H1 (cell line): ENCODE measurements around the gene DIP2B. TPM values are rescaled to one million over a fixed set of nuclear protein-coding genes. Genes with fewer than 3 reads are reported as not detected.

ENCODE experiments used
- CTCF ChIA-PET: fragments of 300-600 bp; sonication (Branson Sonifier 250); formaldehyde crosslinking; loops from one replicate; lab custom pipeline; 2021; ENCODE audit not compliant: partially characterized antibody; lab: Charles Lee
- POLR2A ChIA-PET: fragments of 300-600 bp; sonication (Branson Sonifier 250); formaldehyde crosslinking; loops from one replicate; lab custom pipeline; 2021; ENCODE audit warnings: inconsistent platforms; ENCODE audit not compliant: partially characterized antibody; lab: Charles Lee
- DNase-seq, 2 experiments: peaks; one replicate each; pipeline versions ENCODE4 v3.0.0 to v3.0.0-alpha.2; 2010 to 2022; ENCODE audit warnings: low spot score in 2 of 2, low read depth in 1 of 2, mixed read lengths in 1 of 2
- FAIRE-seq: peaks from 2 replicates; lab custom pipeline; 2011; peaks lifted over from hg19 to GRCh38; lab: Jason Lieb, UNC
- H2AFZ ChIP-seq: 2 replicates; pipeline ENCODE4 v1.8.1; 2012; ENCODE audit warnings: low read length, inconsistent platforms
- H2AK5ac ChIP-seq: 2 replicates; pipeline ENCODE4 v1.6.1; 2013; ENCODE audit warnings: low read depth, low read length
- H2BK120ac ChIP-seq: replicated peaks from 2 replicates; pipeline ENCODE3; 2013; ENCODE audit warnings: low read depth, low read length, inconsistent platforms
- H2BK12ac ChIP-seq: 2 replicates; pipeline ENCODE4 v1.6.1; 2013; ENCODE audit warnings: low read depth, low read length
- H2BK15ac ChIP-seq: 2 replicates; pipeline ENCODE4 v1.6.1; 2013; ENCODE audit warnings: low read length
- H2BK20ac ChIP-seq: 2 replicates; pipeline ENCODE4 v1.6.1; 2013; ENCODE audit warnings: low read length
- H2BK5ac ChIP-seq: 2 replicates; pipeline ENCODE4 v1.6.1; 2013; ENCODE audit warnings: low read depth, low read length
- H3K14ac ChIP-seq: 2 replicates; pipeline ENCODE4 v1.6.1; 2013; ENCODE audit warnings: inconsistent platforms; ENCODE audit not compliant: insufficient read length
- H3K18ac ChIP-seq: 2 replicates; pipeline ENCODE4 v1.6.1; 2013; ENCODE audit warnings: low read length; ENCODE audit errors: extremely low read depth
- H3K23ac ChIP-seq: 2 replicates; pipeline ENCODE4 v1.6.1; 2013; ENCODE audit warnings: inconsistent platforms; ENCODE audit not compliant: insufficient read length
- H3K23me2 ChIP-seq: 2 replicates; pipeline ENCODE4 v1.6.1; 2013; ENCODE audit warnings: low read depth, low read length
- H3K27ac ChIP-seq: 2 replicates; pipeline ENCODE4 v1.6.1; 2011; ENCODE audit warnings: low read depth, low read length, inconsistent platforms
- H3K27me3 ChIP-seq, 4 experiments: replicated peaks in 1 of 4; 1 replicate in 1 of 4; 2 replicates in 3 of 4; pipeline versions ENCODE4 v1.6.1 to v1.8.1; 2011 to 2013; ENCODE audit warnings: low read length in 3 of 4, mild to moderate bottlenecking in 3 of 4, inconsistent platforms in 2 of 4, mixed read lengths in 2 of 4, moderate library complexity in 1 of 4; ENCODE audit not compliant: control insufficient read depth in 3 of 4, insufficient read depth in 3 of 4; ENCODE audit errors: extremely low read depth in 1 of 4
- H3K36me3 ChIP-seq, 4 experiments: 2 replicates each; pipeline versions ENCODE4 v1.6.1 to v1.8.1; 2011 to 2013; ENCODE audit warnings: mild to moderate bottlenecking in 4 of 4, low read length in 3 of 4, moderate library complexity in 2 of 4, control low read depth in 1 of 4, inconsistent platforms in 1 of 4; ENCODE audit not compliant: insufficient read depth in 4 of 4, control insufficient read depth in 2 of 4
- H3K4ac ChIP-seq: replicated peaks from 2 replicates; pipeline ENCODE3; 2013; ENCODE audit warnings: low read length, low read depth, mixed read lengths, inconsistent platforms; ENCODE audit not compliant: insufficient read length
- H3K4me1 ChIP-seq, 4 experiments: replicated peaks in 1 of 4; 1 replicate in 1 of 4; 2 replicates in 3 of 4; pipeline versions ENCODE4 v1.6.1 to v1.8.1; 2011 to 2013; ENCODE audit warnings: low read length in 3 of 4, inconsistent platforms in 2 of 4, mixed read lengths in 1 of 4; ENCODE audit not compliant: insufficient read depth in 4 of 4, control insufficient read depth in 3 of 4
- H3K4me2 ChIP-seq, 2 experiments: 2 replicates each; pipeline versions ENCODE4 v1.6.1 to v1.8.1; 2011 to 2013; ENCODE audit warnings: low read depth in 2 of 2, low read length in 2 of 2, control low read depth in 1 of 2, inconsistent platforms in 1 of 2, mild to moderate bottlenecking in 1 of 2; ENCODE audit not compliant: insufficient read depth in 1 of 2
- H3K4me3 ChIP-seq, 4 experiments: fragments of 200-600, 300-600 bp in 1 of 4; sonication (generic), shearing (Covaris generic), sonication (Bioruptor Twin) in 1 of 4; 2 replicates each; pipeline versions ENCODE4 v1.5.1 to v1.8.1; 2011 to 2016; ENCODE audit warnings: low read length in 4 of 4, low read depth in 3 of 4, control low read depth in 2 of 4, inconsistent platforms in 2 of 4, mild to moderate bottlenecking in 2 of 4, mixed read lengths in 1 of 4, moderate library complexity in 1 of 4; ENCODE audit not compliant: insufficient read depth in 2 of 4; ENCODE audit errors: extremely low read depth in 1 of 4
- H3K56ac ChIP-seq: replicated peaks from 2 replicates; pipeline ENCODE3; 2013; ENCODE audit warnings: low read depth, mild to moderate bottlenecking, mixed read lengths, low read length, inconsistent platforms; ENCODE audit not compliant: insufficient read length
- H3K79me1 ChIP-seq: 2 replicates; pipeline ENCODE4 v1.6.1; 2013; ENCODE audit warnings: low read depth, low read length, control low read depth
- H3K79me2 ChIP-seq, 2 experiments: 2 replicates each; pipeline versions ENCODE4 v1.6.1 to v1.8.1; 2012 to 2013; ENCODE audit warnings: low read length in 2 of 2, mild to moderate bottlenecking in 2 of 2, inconsistent platforms in 1 of 2; ENCODE audit not compliant: insufficient read depth in 2 of 2, control insufficient read depth in 1 of 2
- H3K9ac ChIP-seq, 4 experiments: replicated peaks in 1 of 4; 1 replicate in 1 of 4; 2 replicates in 3 of 4; pipeline versions ENCODE4 v1.6.1 to v1.8.1; 2011 to 2013; ENCODE audit warnings: low read depth in 3 of 4, low read length in 3 of 4, control low read depth in 2 of 4, mild to moderate bottlenecking in 2 of 4, moderate library complexity in 2 of 4, inconsistent platforms in 1 of 4; ENCODE audit errors: extremely low read depth in 1 of 4
- H3K9me3 ChIP-seq, 2 experiments: 2 replicates each; pipeline versions ENCODE4 v1.6.1 to v1.8.1; 2012 to 2013; ENCODE audit warnings: mild to moderate bottlenecking in 2 of 2, moderate library complexity in 2 of 2, control low read depth in 1 of 2, inconsistent platforms in 1 of 2, low read depth in 1 of 2, low read length in 1 of 2, mixed read lengths in 1 of 2; ENCODE audit not compliant: insufficient read depth in 2 of 2
- H4K20me1 ChIP-seq, 2 experiments: replicated peaks in 1 of 2; 2 replicates each; pipeline versions ENCODE3 to v1.8.1; 2011 to 2013; ENCODE audit warnings: inconsistent platforms in 2 of 2, low read length in 2 of 2, mild to moderate bottlenecking in 1 of 2; ENCODE audit not compliant: insufficient read depth in 2 of 2, control insufficient read depth in 1 of 2
- H4K5ac ChIP-seq: 2 replicates; pipeline ENCODE4 v1.6.1; 2013; ENCODE audit warnings: low read length, low read depth, mixed read lengths, inconsistent platforms; ENCODE audit not compliant: insufficient read length
- H4K8ac ChIP-seq: 2 replicates; pipeline ENCODE4 v1.8.0; 2013; ENCODE audit warnings: mild to moderate bottlenecking, moderate library complexity, low read length, inconsistent platforms; ENCODE audit not compliant: insufficient read depth; ENCODE audit errors: extremely low read depth
- H4K91ac ChIP-seq: replicated peaks from 2 replicates; pipeline ENCODE3; 2013; ENCODE audit warnings: low read length, mixed read lengths, inconsistent platforms; ENCODE audit not compliant: insufficient read length
- ASH2L ChIP-seq: fragments of 200-600, 300-600 bp; sonication (generic); IDR thresholded peaks from one replicate; pipeline ENCODE4 v1.7.1; 2017; ENCODE audit warnings: low read length
- CHD1 ChIP-seq: IDR thresholded peaks from 2 replicates; pipeline ENCODE4 v1.6.1; 2012; ENCODE audit warnings: low read depth, low read length, improper control_type of control experiment
- GTF2F1 ChIP-seq: IDR thresholded peaks from 2 replicates; pipeline ENCODE4 v1.6.1; 2012; ENCODE audit warnings: low read depth, low read length, improper control_type of control experiment, borderline replicate concordance
- JUND ChIP-seq: IDR thresholded peaks from 2 replicates; pipeline ENCODE4 v1.6.1; 2011; ENCODE audit warnings: mild to moderate bottlenecking, improper control_type of control experiment, low read length
- RNF2 ChIP-seq: fragments of 200-900, 300-1000 bp; sonication (generic); IDR thresholded peaks from 2 replicates; pipeline ENCODE4 v1.7.1; 2016; ENCODE audit warnings: borderline replicate concordance, low read depth, mild to moderate bottlenecking, antibody characterized with exemption, low read length; ENCODE audit not compliant: poor library complexity, severe bottlenecking; ENCODE audit errors: missing control alignments
- SIRT6 ChIP-seq: IDR thresholded peaks from one replicate; pipeline ENCODE4 v1.7.1; 2012; ENCODE audit warnings: low read length, inconsistent platforms
- SP4 ChIP-seq: IDR thresholded peaks from 2 replicates; pipeline ENCODE4 v1.6.1; 2012; ENCODE audit warnings: low read length, inconsistent platforms
- TAF1 ChIP-seq: IDR thresholded peaks from 2 replicates; pipeline ENCODE4 v1.6.1; 2011; ENCODE audit warnings: mild to moderate bottlenecking, low read depth, low read length
- TBP ChIP-seq: IDR thresholded peaks from 2 replicates; pipeline ENCODE4 v1.6.1; 2011; ENCODE audit warnings: low read depth, low read length, improper control_type of control experiment
- YY1 ChIP-seq: IDR thresholded peaks from 2 replicates; pipeline ENCODE4 v1.6.1; 2011; ENCODE audit warnings: low read depth, mild to moderate bottlenecking, low read length
- ZNF274 ChIP-seq: IDR thresholded peaks from 2 replicates; pipeline ENCODE4 v1.7.0; 2012; ENCODE audit warnings: low read length, borderline replicate concordance; ENCODE audit errors: extremely low read depth
- WGBS, 2 experiments: shearing (Covaris generic) in 1 of 2; methylation state at CpG; one replicate each; pipeline versions ENCODE4 v1.1.6 to v1.1.7; 2013 to 2015; ENCODE audit warnings: low lambda C conversion rate in 2 of 2, mixed read lengths in 2 of 2, inconsistent platforms in 1 of 2, low coverage in 1 of 2, missing lambda C conversion rate in 1 of 2; ENCODE audit not compliant: insufficient replicate concordance in 2 of 2, insufficient coverage in 1 of 2, insufficient read length in 1 of 2; ENCODE audit errors: extremely low coverage in 1 of 2, missing lambda C conversion rate in 1 of 2; 5-methylcytosine and 5-hydroxymethylcytosine counted together
- polyA plus RNA-seq, 7 experiments: library from polyadenylated mRNA; depleted of rRNA in 3 of 7; stranded (reverse) in 5 of 7; unstranded in 2 of 7; fragments of >200 nt in 5 of 7; fragments of 200-250 nt in 2 of 7; gene quantifications; 1 replicate in 5 of 7; 2 replicates in 1 of 7; 4 replicates in 1 of 7; pipeline versions ENCODE4 v1.2.1 to v1.2.3, GENCODE V29; 2011 to 2013; ENCODE audit warnings: missing spikeins in 2 of 7, mixed read lengths in 2 of 7
- total RNA-seq: library from RNA; stranded (reverse); fragmentation: NEBNext Ultra II Directional; extraction: Animal tissue kit (Norgen Biotek cat#: 25700); gene quantifications from 2 replicates; pipeline ENCODE4 v1.2.1, GENCODE V29; 2021

Gene DIP2B
- total and polyA plus RNA-seq, 2 of the 8 experiments (the other 6 are each of a cell fraction or from before 2014, with no cell fraction given), result 11.1 to 29.6 TPM

GRCh38 chr12:50508970-50509663, 4.3 kb downstream of the DIP2B start:
- no peak overlapping the region for H3K4ac ChIP-seq
- no peak overlapping the region for H2BK5ac ChIP-seq
- H3K27ac ChIP-seq, result no peak overlapping the region
- H3K4me3 ChIP-seq, result no peak overlapping the region
- no peak overlapping the region for H2BK20ac ChIP-seq
- peaks cover 3 to 4% of the 10 kb centered on the region in 2 experiments for H4K20me1 ChIP-seq
- no peak overlapping the region; a peak in 1 of 7 replicates for H3K9ac ChIP-seq
- no peak overlapping the region for H3K4me2 ChIP-seq
- no peak overlapping the region for H2BK12ac ChIP-seq
- no peak overlapping the region for H3K23ac ChIP-seq
- no peak for TF ChIP-seq GTF2F1
- TF ChIP-seq ASH2L, result no peak
- TF ChIP-seq SIRT6, result no peak
- TF ChIP-seq JUND, result no peak
- no peak for TF ChIP-seq TBP
- no peak for TF ChIP-seq TAF1
- TF ChIP-seq ZNF274, result no peak
- no peak for TF ChIP-seq CHD1
- TF ChIP-seq RNF2, result no peak
- no peak for TF ChIP-seq SP4
- TF ChIP-seq YY1, result no peak
- no peak overlapping the region for H2BK120ac ChIP-seq
- H3K9me3 ChIP-seq, result no peaks in the 10 kb centered on the region
- ChIA-PET POLR2A (interaction anchor here (1.1 to 2.2 kb wide), 3 partner anchors 8 to 15 kb away, joined by 3 to 11 read pairs (median 5); no protein-coding TSS in a partner anchor), CTCF (interaction anchor here (0.7 to 7.6 kb wide), 12 partner anchors 16 to 225 kb away, joined by 3 to 99 read pairs (median 4); no protein-coding TSS in a partner anchor)
- peaks cover 0 to 4% (median 2%) of the 10 kb centered on the region in 4 experiments; a peak in 3 of 7 replicates for H3K4me1 ChIP-seq
- no peak overlapping the region for H4K91ac ChIP-seq
- no peak overlapping the region for H3K14ac ChIP-seq
- no peak overlapping the region for H4K5ac ChIP-seq
- no peak overlapping the region for H3K56ac ChIP-seq
- no peaks in the 10 kb centered on the region for H3K27me3 ChIP-seq
- DNase-seq (no peak), FAIRE-seq (no peak)
- H3K79me1 ChIP-seq, result peaks cover 6% of the 10 kb centered on the region; the same call in 1 of the 2 replicates
- H3K18ac ChIP-seq, result no peak overlapping the region
- H3K36me3 ChIP-seq, result no peaks in the 10 kb centered on the region
- 93 to 100% methylated on average over 3 to 7 of the region's 7 CpGs for WGBS, 2 experiments
- no peak overlapping the region for H2BK15ac ChIP-seq
- H3K79me2 ChIP-seq, result peaks cover 25 to 78% of the 10 kb centered on the region in 2 experiments
- no peak overlapping the region for H2AFZ ChIP-seq
- no peak overlapping the region for H2AK5ac ChIP-seq
- peaks cover 8% of the 10 kb centered on the region; the same call in 1 of the 2 replicates for H3K23me2 ChIP-seq
- no peak overlapping the region for H4K8ac ChIP-seq
